ENCODE results near the gene TESK2. TPM values are rescaled to one million over a fixed set of nuclear protein-coding genes. Genes with fewer than 3 reads are reported as not detected.
"Not testable (repeated sequence)": the region's sequence is repeated elsewhere in the genome, so short reads cannot be mapped to it uniquely, and the experiment has no call there.

Gene TESK2
- polyA plus RNA-seq: 12.8 TPM
- long read RNA-seq, donor 1, partial matches to known transcripts: 0 of 1 reads
- long read RNA-seq, donor 1, other reads (novel, unspliced or antisense): 0 of 1 reads
- long read RNA-seq, donor 2, partial matches to known transcripts: 670 of 690 reads
- long read RNA-seq, donor 2, other reads (novel, unspliced or antisense): 20 of 690 reads
- long read RNA-seq, donor 3: 0 reads
- long read RNA-seq, donor 4: 0 reads
- long read RNA-seq, donor 5: 0 reads
- long read RNA-seq, donor 6, partial matches to known transcripts: 28 of 31 reads
- long read RNA-seq, donor 6, other reads (novel, unspliced or antisense): 0 of 31 reads
- long read RNA-seq, donor 7: 0 reads
- long read RNA-seq, donor 8, partial matches to known transcripts: 0 of 2 reads
- long read RNA-seq, donor 8, other reads (novel, unspliced or antisense): 0 of 2 reads
- long read RNA-seq, donor 9, partial matches to known transcripts: 0 of 4 reads
- long read RNA-seq, donor 9, other reads (novel, unspliced or antisense): 0 of 4 reads
- long read RNA-seq, donor 10: 0 reads
- long read RNA-seq, donor 11, partial matches to known transcripts: 0 of 1 reads
- long read RNA-seq, donor 11, other reads (novel, unspliced or antisense): 0 of 1 reads

DNA sequence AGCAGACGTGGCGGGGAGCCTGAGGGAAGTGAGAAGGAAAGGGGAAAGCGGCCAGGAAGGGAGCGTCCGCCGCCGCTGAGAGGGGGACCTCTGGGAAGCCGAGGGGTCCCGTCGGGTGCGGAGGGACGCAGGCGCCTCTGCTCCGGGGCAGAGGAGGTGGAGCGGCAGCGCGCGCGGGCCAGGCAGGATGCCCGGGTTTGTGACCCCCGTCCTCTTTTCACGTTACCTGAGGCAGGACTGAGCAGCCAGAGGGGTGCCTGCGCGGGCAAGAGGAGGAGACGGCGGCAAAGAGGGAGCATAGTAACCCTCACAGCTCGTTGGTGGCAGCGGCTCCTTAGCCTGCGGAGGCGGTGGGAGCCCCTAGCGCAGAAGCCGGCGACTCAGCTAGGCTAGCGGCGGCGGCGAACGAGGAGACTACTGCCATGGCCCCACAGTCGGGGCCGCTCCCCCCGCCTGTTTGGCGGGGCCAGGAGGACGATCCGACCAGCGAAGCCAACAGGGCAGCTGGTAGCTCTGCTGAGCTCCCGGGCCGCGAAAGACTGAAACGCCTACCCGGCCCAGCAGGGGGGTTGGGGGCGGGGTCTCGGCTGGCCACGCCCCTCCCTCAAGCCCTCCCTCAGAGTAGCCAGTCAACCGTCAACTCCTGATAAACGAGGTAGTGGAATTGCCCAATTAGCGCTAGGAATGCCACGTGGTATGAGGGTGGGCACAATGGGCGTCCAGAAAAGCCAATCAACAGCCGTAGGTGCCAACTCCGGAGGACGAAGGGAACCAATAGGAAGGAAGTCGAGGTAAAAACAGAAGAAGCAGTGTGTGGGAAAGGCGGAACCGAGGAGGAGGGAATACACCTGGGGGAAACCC is at the start of gene TESK2:
Gene TESK2 (minus strand): TSS at position 538 of the 861 bp plus-strand sequence. CDS start 33,378 bp downstream, outside the sequence.
- Histone ChIP-seq H3K4me1 (ENCODE audit: control insufficient read depth, insufficient read depth, low read length) (peaks cover 6% of the 10 kb centered on the region), H3K27me3 (ENCODE audit: control insufficient read depth, insufficient read depth, low read length) (no peaks in the 10 kb centered on the region), H3K4me3 (ENCODE audit: low read length) (peak within 1 kb of the TSS; percentile 89), H3K9me3 (ENCODE audit: control insufficient read depth, low read depth, low read length) (no peaks in the 10 kb centered on the region), H3K36me3 (ENCODE audit: control insufficient read depth, insufficient read depth, low read length) (no peaks in the 10 kb centered on the region), H3K27ac (ENCODE audit: low read length) (peak within 1 kb of the TSS; percentile 89)
- DNase-seq: peak; percentile 99 to 100
- WGBS (ENCODE audit: insufficient coverage, low lambda C conversion rate): 0% methylated on average over 3 of the region's 64 CpGs

DNA sequence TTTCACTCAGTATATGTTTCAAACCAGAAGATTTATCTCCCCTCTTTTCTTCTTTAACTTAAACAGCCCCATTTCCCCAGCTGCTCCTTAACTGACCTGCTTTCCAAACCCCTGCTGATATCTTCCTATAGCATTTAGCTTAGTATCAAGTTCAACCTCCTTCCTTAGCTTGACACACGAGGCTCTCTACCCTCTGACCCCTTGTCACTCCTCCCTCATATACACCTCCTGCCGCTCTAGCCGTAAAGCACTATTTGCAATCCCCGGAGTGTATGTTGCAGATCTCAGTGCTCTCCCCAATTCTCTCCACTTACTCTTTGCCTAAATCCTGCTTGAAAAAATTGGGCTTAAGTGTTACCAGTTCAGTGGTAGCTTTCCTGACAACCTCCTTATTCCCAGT is 45.9 kb upstream of the TESK2 start:
- DNase-seq: peak in 1 of 2 donors; percentile 40
- Histone ChIP-seq H3K9me3 (ENCODE audit: control insufficient read depth, low read depth, low read length) (no peaks in the 10 kb centered on the region), H3K4me3 (ENCODE audit: low read length) (no peak overlapping the region), H3K4me1 (ENCODE audit: control insufficient read depth, insufficient read depth, low read length) (peaks cover 3% of the 10 kb centered on the region), H3K27ac (ENCODE audit: low read length) (no peak overlapping the region), H3K27me3 (ENCODE audit: control insufficient read depth, insufficient read depth, low read length) (no peaks in the 10 kb centered on the region), H3K36me3 (ENCODE audit: control insufficient read depth, insufficient read depth, low read length) (no peaks in the 10 kb centered on the region)
- 14% methylated on average over 1 of the region's 4 CpGs for WGBS (ENCODE audit: insufficient coverage, low lambda C conversion rate)

GRCh38 chr1:45535988-45536766 is 45.2 kb upstream of the TESK2 start:
- Histone ChIP-seq H3K36me3 (ENCODE audit: control insufficient read depth, insufficient read depth, low read length) (no peaks in the 10 kb centered on the region), H3K27ac (ENCODE audit: low read length) (no peak overlapping the region), H3K4me3 (ENCODE audit: low read length) (no peak overlapping the region), H3K27me3 (ENCODE audit: control insufficient read depth, insufficient read depth, low read length) (no peaks in the 10 kb centered on the region), H3K4me1 (ENCODE audit: control insufficient read depth, insufficient read depth, low read length) (no peaks in the 10 kb centered on the region), H3K9me3 (ENCODE audit: control insufficient read depth, low read depth, low read length) (no peaks in the 10 kb centered on the region)
- DNase-seq: no peak
- WGBS (ENCODE audit: insufficient coverage, low lambda C conversion rate): no CpG with 5 or more reads among the region's 6 CpGs

- no peaks in the 10 kb centered on the region for H3K27me3 ChIP-seq (ENCODE audit: control insufficient read depth, insufficient read depth, low read length)
- H3K4me3 ChIP-seq (ENCODE audit: low read length): no peak overlapping the region
- H3K27ac ChIP-seq (ENCODE audit: low read length): no peak overlapping the region
- no peak for DNase-seq
- H3K36me3 ChIP-seq (ENCODE audit: control insufficient read depth, insufficient read depth, low read length): no peaks in the 10 kb centered on the region
- H3K4me1 ChIP-seq (ENCODE audit: control insufficient read depth, insufficient read depth, low read length): no peaks in the 10 kb centered on the region
- 93% methylated on average over 2 of the region's 5 CpGs for WGBS (ENCODE audit: insufficient coverage, low lambda C conversion rate)
- no peaks in the 10 kb centered on the region for H3K9me3 ChIP-seq (ENCODE audit: control insufficient read depth, low read depth, low read length)
Measured at GRCh38 chr1:45531873-45532272, 40.9 kb upstream of the TESK2 start.

DNA sequence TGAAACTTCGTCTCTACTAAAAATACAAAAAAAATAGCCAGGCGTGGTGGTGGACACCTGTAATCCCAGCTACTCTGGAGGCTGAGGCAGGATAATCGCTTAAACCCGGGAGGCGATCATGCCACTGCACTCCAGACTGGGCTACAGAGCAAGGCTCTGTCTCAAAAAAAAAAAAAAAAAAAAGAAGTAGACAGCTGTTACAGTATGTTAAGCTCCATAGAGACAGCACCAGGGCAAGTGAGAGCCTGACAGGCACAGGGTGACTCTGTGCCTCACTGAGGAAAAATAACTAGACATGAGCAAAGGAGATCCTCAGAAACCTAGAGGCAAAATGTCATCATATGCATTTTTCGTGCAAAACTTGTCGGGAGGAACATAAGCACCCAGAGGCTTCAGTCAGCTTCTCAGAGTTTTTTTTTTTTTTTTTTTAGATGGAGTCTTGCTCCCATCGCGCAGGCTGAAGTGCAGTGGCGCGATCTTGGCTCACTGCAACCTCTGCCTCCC is 39.7 kb upstream of the TESK2 start:
- H3K27me3 ChIP-seq (ENCODE audit: control insufficient read depth, insufficient read depth, low read length): no peaks in the 10 kb centered on the region
- peaks cover 4% of the 10 kb centered on the region for H3K4me1 ChIP-seq (ENCODE audit: control insufficient read depth, insufficient read depth, low read length)
- DNase-seq: no peak
- H3K36me3 ChIP-seq (ENCODE audit: control insufficient read depth, insufficient read depth, low read length): no peaks in the 10 kb centered on the region
- 100% methylated on average over 3 of the region's 11 CpGs for whole genome bisulfite sequencing (ENCODE audit: insufficient coverage, low lambda C conversion rate)
- no peak overlapping the region for H3K27ac ChIP-seq (ENCODE audit: low read length)
- H3K9me3 ChIP-seq (ENCODE audit: control insufficient read depth, low read depth, low read length): no peaks in the 10 kb centered on the region
- no peak overlapping the region for H3K4me3 ChIP-seq (ENCODE audit: low read length)

DNA sequence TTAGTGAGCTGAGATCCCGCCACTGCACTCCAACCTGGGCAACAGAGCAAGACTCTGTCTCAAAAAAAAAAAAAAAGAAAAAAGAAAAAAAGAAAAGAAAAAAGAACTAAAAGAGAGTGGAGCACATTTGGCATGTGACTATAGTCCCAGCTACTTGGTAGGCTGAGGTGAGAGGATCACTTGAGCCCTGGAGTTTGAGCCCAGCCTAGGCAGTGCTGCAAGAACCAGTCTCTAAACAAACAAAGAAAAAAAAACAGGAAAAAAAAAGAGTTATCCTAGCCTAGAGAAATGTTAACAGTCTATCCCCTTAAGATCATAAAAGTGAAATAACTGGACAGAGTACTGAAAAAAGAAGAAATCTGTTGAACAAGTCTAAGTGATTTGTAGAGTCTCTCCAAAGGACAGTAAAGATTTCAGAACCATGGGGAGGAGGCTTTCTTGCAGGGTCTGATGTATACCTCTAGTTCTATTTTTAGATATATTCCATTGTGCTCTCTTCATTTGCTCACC is 35.2 kb upstream of the TESK2 start:
- H3K9me3 ChIP-seq (ENCODE audit: control insufficient read depth, low read depth, low read length): no peaks in the 10 kb centered on the region
- WGBS (ENCODE audit: insufficient coverage, low lambda C conversion rate): no CpG with 5 or more reads among the region's 1 CpG
- DNase-seq: peak; percentile 73 to 80
- no peak overlapping the region for H3K27ac ChIP-seq (ENCODE audit: low read length)
- H3K4me1 ChIP-seq (ENCODE audit: control insufficient read depth, insufficient read depth, low read length): peaks cover 4% of the 10 kb centered on the region
- no peaks in the 10 kb centered on the region for H3K36me3 ChIP-seq (ENCODE audit: control insufficient read depth, insufficient read depth, low read length)
- H3K27me3 ChIP-seq (ENCODE audit: control insufficient read depth, insufficient read depth, low read length): no peaks in the 10 kb centered on the region
- no peak overlapping the region for H3K4me3 ChIP-seq (ENCODE audit: low read length)

DNA sequence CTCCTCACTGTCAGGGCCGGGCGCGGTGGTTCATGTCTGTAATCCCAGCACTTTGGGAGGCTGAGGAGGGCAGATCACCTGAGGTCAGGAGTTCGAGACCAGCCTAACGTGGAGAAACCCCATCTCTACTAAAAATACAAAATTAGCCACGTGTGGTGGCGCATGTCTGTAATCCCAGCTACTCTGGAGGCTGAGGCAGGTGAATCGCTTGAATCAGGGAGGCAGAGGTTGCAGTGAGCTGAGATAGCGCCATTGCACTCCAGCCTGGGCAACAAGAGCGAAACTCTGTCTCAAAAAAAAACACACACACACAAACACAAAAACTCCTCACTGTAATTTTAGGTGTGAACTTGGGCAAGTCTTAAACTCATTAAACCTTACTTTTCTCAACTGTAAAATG is 33.0 kb upstream of the TESK2 start:
- WGBS (ENCODE audit: insufficient coverage, low lambda C conversion rate): 100% methylated on average over 1 of the region's 10 CpGs
- H3K27ac ChIP-seq (ENCODE audit: low read length); H3K4me1 ChIP-seq (ENCODE audit: control insufficient read depth, insufficient read depth, low read length); DNase-seq; H3K9me3 ChIP-seq (ENCODE audit: control insufficient read depth, low read depth, low read length); H3K27me3 ChIP-seq (ENCODE audit: control insufficient read depth, insufficient read depth, low read length); H3K36me3 ChIP-seq (ENCODE audit: control insufficient read depth, insufficient read depth, low read length); H3K4me3 ChIP-seq (ENCODE audit: low read length): not testable (repeated sequence)

GRCh38 chr1:45523516-45523915 is 32.6 kb upstream of the TESK2 start:
- H3K36me3 ChIP-seq (ENCODE audit: control insufficient read depth, insufficient read depth, low read length); H3K4me3 ChIP-seq (ENCODE audit: low read length); H3K27ac ChIP-seq (ENCODE audit: low read length); H3K27me3 ChIP-seq (ENCODE audit: control insufficient read depth, insufficient read depth, low read length); DNase-seq; H3K4me1 ChIP-seq (ENCODE audit: control insufficient read depth, insufficient read depth, low read length); H3K9me3 ChIP-seq (ENCODE audit: control insufficient read depth, low read depth, low read length): not testable (repeated sequence)
- WGBS (ENCODE audit: insufficient coverage, low lambda C conversion rate): 82% methylated on average over 1 of the region's 2 CpGs

- 60% methylated on average over 1 of the region's 21 CpGs for WGBS (ENCODE audit: insufficient coverage, low lambda C conversion rate)
- DNase-seq: no peak
- H3K36me3 ChIP-seq (ENCODE audit: control insufficient read depth, insufficient read depth, low read length): peaks cover 4% of the 10 kb centered on the region
- H3K4me3 ChIP-seq (ENCODE audit: low read length): peak overlapping the region; percentile 87
- no peaks in the 10 kb centered on the region for H3K27me3 ChIP-seq (ENCODE audit: control insufficient read depth, insufficient read depth, low read length)
- H3K9me3 ChIP-seq (ENCODE audit: control insufficient read depth, low read depth, low read length): no peaks in the 10 kb centered on the region
- H3K27ac ChIP-seq (ENCODE audit: low read length): peak overlapping the region; percentile 82
- H3K4me1 ChIP-seq (ENCODE audit: control insufficient read depth, insufficient read depth, low read length): peaks cover 8% of the 10 kb centered on the region
Measured at GRCh38 chr1:45522324-45523104, 31.6 kb upstream of the TESK2 start.

Data from large intestine (tissue), 12 donors.